ENCODE data around the gene PJA2. TPM values are rescaled to one million over a fixed set of nuclear protein-coding genes. Genes with fewer than 3 reads are reported as not detected.
A peak's percentile ranks its signal among the peaks of the same experiment; 100 is the strongest.

Gene PJA2
- total RNA-seq, 3 donors from 2014 or later: 103 to 136 (median 117) TPM

GRCh38 chr5:109413458-109413857 lies 3.7 kb upstream of the PJA2 start:
- H3K4me1 ChIP-seq: no peaks in the 10 kb centered on the region
- peak overlapping the region; percentile 73 to 97 for H3K27ac ChIP-seq
- TF ChIP-seq POLR2AphosphoS5 (IDR thresholded peaks at IDR 0.05) (no peak), POLR2A (IDR thresholded peaks at IDR 0.05) (no peak)
- TF ChIP-seq, protein P1, sequence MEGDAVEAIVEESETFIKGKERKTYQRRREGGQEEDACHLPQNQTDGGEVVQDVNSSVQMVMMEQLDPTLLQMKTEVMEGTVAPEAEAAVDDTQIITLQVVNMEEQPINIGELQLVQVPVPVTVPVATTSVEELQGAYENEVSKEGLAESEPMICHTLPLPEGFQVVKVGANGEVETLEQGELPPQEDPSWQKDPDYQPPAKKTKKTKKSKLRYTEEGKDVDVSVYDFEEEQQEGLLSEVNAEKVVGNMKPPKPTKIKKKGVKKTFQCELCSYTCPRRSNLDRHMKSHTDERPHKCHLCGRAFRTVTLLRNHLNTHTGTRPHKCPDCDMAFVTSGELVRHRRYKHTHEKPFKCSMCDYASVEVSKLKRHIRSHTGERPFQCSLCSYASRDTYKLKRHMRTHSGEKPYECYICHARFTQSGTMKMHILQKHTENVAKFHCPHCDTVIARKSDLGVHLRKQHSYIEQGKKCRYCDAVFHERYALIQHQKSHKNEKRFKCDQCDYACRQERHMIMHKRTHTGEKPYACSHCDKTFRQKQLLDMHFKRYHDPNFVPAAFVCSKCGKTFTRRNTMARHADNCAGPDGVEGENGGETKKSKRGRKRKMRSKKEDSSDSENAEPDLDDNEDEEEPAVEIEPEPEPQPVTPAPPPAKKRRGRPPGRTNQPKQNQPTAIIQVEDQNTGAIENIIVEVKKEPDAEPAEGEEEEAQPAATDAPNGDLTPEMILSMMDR (IDR thresholded peaks at IDR 0.05): no peak
- H3K27me3 ChIP-seq: no peaks in the 10 kb centered on the region
- peaks cover 0 to 7% of the 10 kb centered on the region in 2 donors for H3K9me3 ChIP-seq
- H3K4me3 ChIP-seq: no peak overlapping the region
- intact Hi-C loops (cut with DNase I; ENCODE audit: low total_unique reads): no loop called here
- no peaks in the 10 kb centered on the region for H3K36me3 ChIP-seq
- DNase-seq (ENCODE audit: low spot score in 2 of 2): no peak

GRCh38 chr5:109412981-109413402 lies 3.2 kb upstream of the PJA2 start:
- DNase-seq (ENCODE audit: low spot score in 2 of 2): no peak
- Histone ChIP-seq H3K4me3 (no peak overlapping the region), H3K9me3 (peaks cover 0 to 7% of the 10 kb centered on the region in 2 donors), H3K27me3 (no peaks in the 10 kb centered on the region), H3K4me1 (no peaks in the 10 kb centered on the region), H3K36me3 (no peaks in the 10 kb centered on the region), H3K27ac (peak overlapping the region; percentile 73 to 97)
- TF ChIP-seq POLR2AphosphoS5 (IDR thresholded peaks at IDR 0.05) (no peak), POLR2A (IDR thresholded peaks at IDR 0.05) (no peak)
- TF ChIP-seq, protein P1 (IDR thresholded peaks at IDR 0.05): no peak
- intact Hi-C loops (cut with DNase I; ENCODE audit: low total_unique reads): no loop called here

DNA sequence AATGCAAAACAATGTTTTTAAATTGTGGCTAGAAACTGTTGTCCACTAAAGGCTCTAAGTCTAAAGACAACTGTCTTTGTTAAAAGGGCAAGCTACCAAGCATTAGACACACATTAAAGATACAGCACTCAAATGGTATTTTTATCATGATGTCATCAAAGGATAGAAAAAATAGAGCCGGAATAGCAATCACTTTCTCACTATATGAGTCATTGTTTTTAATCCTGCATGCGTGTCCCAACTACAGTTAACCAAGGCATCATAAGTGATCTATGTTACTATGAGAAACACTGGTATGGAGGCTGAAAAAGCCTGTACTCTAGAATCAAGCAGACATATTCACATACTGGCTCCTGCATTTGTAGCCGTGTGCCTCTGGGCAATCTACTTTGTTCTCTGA lies 1.9 kb upstream of the PJA2 start:
- peak overlapping the region; percentile 97 to 99 for H3K27ac ChIP-seq

DNA sequence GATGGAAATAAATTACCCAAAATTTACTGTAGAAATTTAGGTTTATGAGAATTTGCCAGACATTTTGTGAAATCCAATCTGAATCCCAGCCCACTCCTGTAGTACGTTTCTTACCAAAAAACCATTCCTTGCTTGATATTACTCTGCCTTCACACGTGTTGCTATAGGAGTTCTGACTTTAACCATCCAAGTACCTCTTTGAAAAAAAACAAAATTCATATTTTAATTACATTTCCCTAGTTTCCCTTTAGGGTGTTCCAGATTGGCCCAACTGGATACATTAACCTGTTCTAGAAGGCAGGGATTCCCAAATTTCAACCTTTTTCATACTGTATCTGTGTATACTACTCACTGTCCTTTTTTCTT lies 1.4 kb upstream of the PJA2 start:
- TF ChIP-seq POLR2AphosphoS5 (IDR thresholded peaks at IDR 0.05) (no peak), POLR2A (IDR thresholded peaks at IDR 0.05) (no peak)
- H3K27ac ChIP-seq: peak overlapping the region; percentile 97 to 99
- no peak for DNase-seq (ENCODE audit: low spot score in 2 of 2)
- no peaks in the 10 kb centered on the region for H3K27me3 ChIP-seq
- intact Hi-C loops (cut with DNase I; ENCODE audit: low total_unique reads): no loop called here
- no peaks in the 10 kb centered on the region for H3K36me3 ChIP-seq
- peaks cover 0 to 7% of the 10 kb centered on the region in 2 donors for H3K9me3 ChIP-seq
- peak overlapping the region; percentile 72 to 89 (median 83) for H3K4me3 ChIP-seq
- peaks cover 0 to 13% of the 10 kb centered on the region in 2 donors for H3K4me1 ChIP-seq

More for the DNA sequence above, 1.9 kb upstream of the PJA2 start:
- peaks cover 0 to 10% of the 10 kb centered on the region in 2 donors for H3K4me1 ChIP-seq
- no peaks in the 10 kb centered on the region for H3K36me3 ChIP-seq
- H3K4me3 ChIP-seq: no peak overlapping the region
- no peaks in the 10 kb centered on the region for H3K27me3 ChIP-seq
- TF ChIP-seq, protein P1 (IDR thresholded peaks at IDR 0.05): no peak
- no peak for TF ChIP-seq POLR2AphosphoS5 (IDR thresholded peaks at IDR 0.05)
- TF ChIP-seq POLR2A (IDR thresholded peaks at IDR 0.05): no peak
- intact Hi-C loops (cut with DNase I; ENCODE audit: low total_unique reads): no loop called here
- peaks cover 0 to 7% of the 10 kb centered on the region in 2 donors for H3K9me3 ChIP-seq
- no peak for DNase-seq (ENCODE audit: low spot score in 2 of 2)

DNA sequence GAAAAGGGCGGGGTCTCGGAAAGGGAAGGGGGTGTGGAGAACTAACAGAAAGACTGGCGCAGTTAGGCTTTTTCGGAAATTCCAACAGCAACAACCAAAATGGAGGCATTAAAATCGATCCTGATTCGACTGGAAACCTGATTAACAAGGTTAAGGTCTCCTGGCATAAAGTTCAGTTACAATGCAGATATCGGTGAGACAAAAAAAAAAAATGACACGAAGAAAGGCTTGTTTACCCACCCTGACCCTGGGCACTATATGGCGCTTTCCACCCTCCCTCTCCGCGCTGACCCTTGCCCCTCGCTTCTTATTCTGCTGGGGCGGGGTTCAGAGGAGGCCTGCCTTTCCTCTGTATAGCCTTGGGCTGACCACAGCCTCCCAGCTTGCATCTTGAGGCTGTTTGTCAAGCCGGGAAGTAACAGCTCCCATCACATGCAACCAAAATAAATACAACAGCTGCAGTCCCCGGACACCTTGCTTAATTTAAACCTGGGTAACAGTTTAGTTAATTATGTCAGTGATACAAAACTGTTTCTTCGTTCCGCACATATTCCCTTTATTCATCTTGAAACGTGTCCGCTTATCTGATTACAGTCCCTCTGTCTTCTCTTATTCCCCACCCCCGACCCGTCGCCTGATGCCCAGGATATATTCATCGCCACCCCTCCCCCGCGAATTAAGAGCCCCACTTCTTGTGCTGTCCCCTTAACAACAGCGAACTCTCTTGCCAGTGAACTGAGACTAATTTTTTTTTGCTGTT lies 795 bp upstream of the PJA2 start:
- peaks cover 0 to 13% of the 10 kb centered on the region in 2 donors for H3K4me1 ChIP-seq
- TF ChIP-seq, protein P1 (IDR thresholded peaks at IDR 0.05): no peak
- TF ChIP-seq POLR2AphosphoS5 (IDR thresholded peaks at IDR 0.05): peak; percentile 5 to 76 (median 66)
- peak; percentile 19 for TF ChIP-seq POLR2A (IDR thresholded peaks at IDR 0.05)
- H3K36me3 ChIP-seq: no peaks in the 10 kb centered on the region
- peaks cover 0 to 7% of the 10 kb centered on the region in 2 donors for H3K9me3 ChIP-seq
- DNase-seq (ENCODE audit: low spot score in 2 of 2): peak; percentile 58 to 71
- H3K27me3 ChIP-seq: no peaks in the 10 kb centered on the region
- peak overlapping the region; percentile 72 to 89 (median 83) for H3K4me3 ChIP-seq
- H3K27ac ChIP-seq: peak overlapping the region; percentile 97 to 99
- intact Hi-C loops (cut with DNase I; ENCODE audit: low total_unique reads): no loop called here

Measured in breast epithelium (tissue), 4 donors.